IMR-90 (cell line): ENCODE measurements around the gene GPSM3. TPM values are rescaled to one million over a fixed set of nuclear protein-coding genes. Genes with fewer than 3 reads are reported as not detected.

Source experiments
- ATAC-seq: fragments of 200-7000 bp; cut with Tn5 transposase; 2 replicates; pipeline ENCODE4 v1.9.1; 2020; ENCODE audit warnings: low read depth, mild to moderate bottlenecking, moderate library complexity
- BruUV-seq: library from RNA; stranded (reverse); fragments of 400-500 nt; replicated peaks from 2 replicates; lab custom pipeline; 2021; lab: Mats Ljungman, UMichigan
- CTCF ChIA-PET: fragments of 300-600 bp; formaldehyde crosslinking; extraction: SDS; loops from one replicate; lab custom pipeline; 2021; ENCODE audit warnings: antibody characterized with exemption; lab: Yijun Ruan, JAX
- POLR2A ChIA-PET: fragments of 300-600 bp; sonication (Branson Sonifier 250); formaldehyde crosslinking; loops from one replicate; lab custom pipeline; 2022; ENCODE audit warnings: antibody characterized with exemption; ENCODE audit not compliant: unreplicated experiment; lab: Charles Lee
- DNase-seq: peaks from one replicate; pipeline ENCODE4 v3.0.0; 2013
- H2AFZ ChIP-seq: replicated peaks from 2 replicates; pipeline ENCODE3; 2013; ENCODE audit warnings: low read length, mild to moderate bottlenecking; ENCODE audit not compliant: poor library complexity
- H2AK5ac ChIP-seq: 2 replicates; pipeline ENCODE4 v1.6.1; 2013; ENCODE audit warnings: low read depth, low read length, inconsistent platforms
- H2AK9ac ChIP-seq: replicated peaks from 2 replicates; pipeline ENCODE3; 2013; ENCODE audit warnings: mild to moderate bottlenecking, low read depth, low read length, moderate library complexity; ENCODE audit not compliant: poor library complexity
- H2BK120ac ChIP-seq: 2 replicates; pipeline ENCODE4 v1.6.1; 2013; ENCODE audit warnings: low read depth, low read length, inconsistent platforms
- H2BK15ac ChIP-seq: 3 replicates; pipeline ENCODE4 v1.6.1; 2013; ENCODE audit warnings: low read depth, low read length, inconsistent platforms
- H2BK20ac ChIP-seq: 2 replicates; pipeline ENCODE4 v1.6.1; 2013; ENCODE audit warnings: low read depth, mild to moderate bottlenecking, inconsistent platforms, low read length, moderate library complexity
- H2BK5ac ChIP-seq: 2 replicates; pipeline ENCODE4 v1.6.1; 2013; ENCODE audit warnings: mild to moderate bottlenecking, low read depth, low read length, inconsistent platforms; ENCODE audit not compliant: poor library complexity, severe bottlenecking
- H3K14ac ChIP-seq: replicated peaks from 2 replicates; pipeline ENCODE4 v1.6.1; 2013; ENCODE audit warnings: low read depth, low read length, inconsistent platforms
- H3K18ac ChIP-seq: 2 replicates; pipeline ENCODE4 v1.6.1; 2013; ENCODE audit warnings: low read depth, low read length, control low read depth
- H3K23ac ChIP-seq: 2 replicates; pipeline ENCODE4 v1.6.1; 2013; ENCODE audit warnings: low read depth, low read length, inconsistent platforms
- H3K27ac ChIP-seq: 2 replicates; pipeline ENCODE4 v1.5.1; 2013; ENCODE audit warnings: mild to moderate bottlenecking, control low read depth, low read length; ENCODE audit not compliant: insufficient read depth
- H3K27me3 ChIP-seq: 2 replicates; pipeline ENCODE4 v1.6.1; 2013; ENCODE audit warnings: low read length; ENCODE audit not compliant: control insufficient read depth, insufficient read depth
- H3K36me3 ChIP-seq: 2 replicates; pipeline ENCODE4 v1.6.1; 2013; ENCODE audit warnings: low read length, mixed read lengths; ENCODE audit not compliant: control insufficient read depth, insufficient read depth
- H3K4ac ChIP-seq: 2 replicates; pipeline ENCODE4 v1.6.1; 2013; ENCODE audit warnings: low read depth, low read length, inconsistent platforms
- H3K4me1 ChIP-seq: 2 replicates; pipeline ENCODE4 v1.6.1; 2013; ENCODE audit warnings: low read length, mixed read lengths; ENCODE audit not compliant: control insufficient read depth, insufficient read depth
- H3K4me2 ChIP-seq: 2 replicates; pipeline ENCODE4 v1.6.1; 2013; ENCODE audit warnings: low read depth, mild to moderate bottlenecking, control low read depth, low read length, moderate library complexity
- H3K4me3 ChIP-seq: 2 replicates; pipeline ENCODE4 v1.5.1; 2013; ENCODE audit warnings: low read depth, mild to moderate bottlenecking, control low read depth, low read length, moderate library complexity; ENCODE audit not compliant: insufficient read depth
- H3K56ac ChIP-seq: 2 replicates; pipeline ENCODE4 v1.6.1; 2013; ENCODE audit warnings: low read length, inconsistent platforms; ENCODE audit not compliant: insufficient read depth; ENCODE audit errors: extremely low read depth
- H3K79me1 ChIP-seq, 2 experiments: 2 replicates each; pipeline ENCODE4 v1.6.1; 2013; ENCODE audit warnings: low read length in 2 of 2, inconsistent platforms in 1 of 2, low read depth in 1 of 2
- H3K9ac ChIP-seq: 2 replicates; pipeline ENCODE4 v1.6.1; 2013; ENCODE audit warnings: low read depth, low read length, control low read depth
- H3K9me1 ChIP-seq: 2 replicates; pipeline ENCODE4 v1.6.1; 2013; ENCODE audit warnings: low read length, inconsistent platforms; ENCODE audit not compliant: insufficient read depth
- H3K9me3 ChIP-seq: 2 replicates; pipeline ENCODE4 v1.6.1; 2013; ENCODE audit warnings: low read length; ENCODE audit not compliant: control insufficient read depth, insufficient read depth
- H4K20me1 ChIP-seq: 2 replicates; pipeline ENCODE4 v1.6.1; 2013; ENCODE audit warnings: low read length, inconsistent platforms; ENCODE audit not compliant: insufficient read depth
- H4K5ac ChIP-seq: 2 replicates; pipeline ENCODE4 v1.6.1; 2013; ENCODE audit warnings: mild to moderate bottlenecking, low read depth, low read length, control low read depth
- H4K8ac ChIP-seq, 2 experiments: 2 replicates each; pipeline ENCODE4 v1.6.1; 2013; ENCODE audit warnings: low read depth in 2 of 2, low read length in 2 of 2, control low read depth in 1 of 2, inconsistent platforms in 1 of 2
- H4K91ac ChIP-seq: 2 replicates; pipeline ENCODE4 v1.6.1; 2013; ENCODE audit warnings: low read depth, low read length, inconsistent platforms; ENCODE audit not compliant: insufficient read depth
- CEBPB ChIP-seq: IDR thresholded peaks from 2 replicates; pipeline ENCODE4 v1.6.1; 2012; ENCODE audit warnings: low read depth, low read length, improper control_type of control experiment
- CTCF ChIP-seq: conservative IDR thresholded peaks from 2 replicates; pipeline ENCODE4 v1.5.1; 2012; ENCODE audit warnings: mild to moderate bottlenecking, low read depth, low read length, improper control_type of control experiment
- ELK1 ChIP-seq: fragments of 150-350 bp; IDR thresholded peaks from 2 replicates; pipeline ENCODE4 v1.6.1; 2016; ENCODE audit warnings: low read depth, mild to moderate bottlenecking, low read length, moderate library complexity, borderline replicate concordance
- MAZ ChIP-seq: IDR thresholded peaks from 2 replicates; pipeline ENCODE4 v1.6.1; 2012; ENCODE audit warnings: low read depth, mild to moderate bottlenecking, low read length, improper control_type of control experiment, moderate library complexity, borderline replicate concordance
- RAD21 ChIP-seq: IDR thresholded peaks from 2 replicates; pipeline ENCODE4 v1.6.1; 2012; ENCODE audit warnings: low read length, improper control_type of control experiment
- RCOR1 ChIP-seq: IDR thresholded peaks from 2 replicates; pipeline ENCODE4 v1.6.1; 2012; ENCODE audit warnings: mild to moderate bottlenecking, low read length, improper control_type of control experiment; ENCODE audit not compliant: insufficient replicate concordance
- RFX5 ChIP-seq: IDR thresholded peaks from 2 replicates; pipeline ENCODE4 v1.8.0; 2012; ENCODE audit warnings: low read depth, mild to moderate bottlenecking, low read length, moderate library complexity
- SMC3 ChIP-seq: fragments of 150-350 bp; IDR thresholded peaks from 2 replicates; pipeline ENCODE4 v1.6.1; 2016; ENCODE audit warnings: low read depth, mild to moderate bottlenecking, antibody characterized with exemption, low read length, moderate library complexity
- WGBS, 2 experiments: methylation state at CpG; one replicate each; pipeline versions ENCODE4 v1.1.5 to v1.1.7; 2013; ENCODE audit warnings: missing lambda C conversion rate in 2 of 2; ENCODE audit not compliant: insufficient read length in 1 of 2; ENCODE audit errors: extremely low coverage in 2 of 2; 5-methylcytosine and 5-hydroxymethylcytosine counted together
- dilution Hi-C: fragments of 300-500 bp; cut with HindIII; formaldehyde crosslinking; loops from one replicate; pipeline ENCODE4 v1.14.3; 2018; ENCODE audit warnings: low sequenced_read_pairs; ENCODE audit not compliant: unreplicated experiment
- in situ Hi-C: fragments of 300-500 bp; cut with MboI; formaldehyde crosslinking; loops from 3 replicates; pipeline ENCODE4 v1.14.3; 2019; ENCODE audit warnings: low sequenced_read_pairs, inconsistent platforms, mixed read lengths
- intact Hi-C: fragments of 100-400 bp; cut with micrococcal nuclease; formaldehyde crosslinking; loops from 2 replicates; pipeline ENCODE4 v1.10.0; 2022
- polyA plus RNA-seq, 3 experiments: library from polyadenylated mRNA; depleted of rRNA; stranded (reverse); fragments of >200 nt; gene quantifications; 2 replicates each; pipeline ENCODE4 v1.2.3, GENCODE V29; 2012; ENCODE audit warnings: low replicate concordance in 1 of 3
- total RNA-seq: library from RNA; depleted of rRNA; stranded (reverse); fragments of >200 nt; gene quantifications from 2 replicates; pipeline ENCODE4 v1.2.3, GENCODE V29; 2012

GPSM3 gene
- total and polyA plus RNA-seq, 2 of the 4 experiments (the other 2 are of a cell fraction), result 3.0 to 9.8 TPM

- dilution Hi-C loops, result no loop called here
- Histone ChIP-seq H2BK20ac (peak overlapping the region; percentile 58), H2AFZ (no peak overlapping the region), H4K20me1 (no peaks in the 10 kb centered on the region), H2AK5ac (peak overlapping the region; percentile 100), H3K4me3 (no peak overlapping the region), H3K4me2 (peak overlapping the region; percentile 89; the same call in 1 of the 2 replicates), H3K27ac (peak overlapping the region; percentile 99), H2BK15ac (peak overlapping the region; percentile 85; the same call in 1 of the 3 replicates), H2BK120ac (peak overlapping the region; percentile 69), H2AK9ac (peak overlapping the region; percentile 100), H3K9me3 (no peaks in the 10 kb centered on the region), H3K23ac (no peak overlapping the region), H3K9ac (peak overlapping the region; percentile 93; the same call in 1 of the 2 replicates), H3K56ac (peak overlapping the region; percentile 92; the same call in 1 of the 2 replicates), H3K9me1 (peaks cover 18% of the 10 kb centered on the region), H3K27me3 (no peaks in the 10 kb centered on the region), H4K5ac (peak overlapping the region; percentile 27), H3K79me1 (peaks cover 21 to 64% of the 10 kb centered on the region in 2 experiments; a peak in 3 of 4 replicates), H3K4ac (peak overlapping the region; percentile 89), H3K36me3 (peaks cover 18% of the 10 kb centered on the region), H4K91ac (peak overlapping the region; percentile 47), H4K8ac (peak overlapping the region; percentile 92 to 97), H3K18ac (peak overlapping the region; percentile 93; the same call in 1 of the 2 replicates), H3K4me1 (peaks cover 12% of the 10 kb centered on the region), H3K14ac (peak overlapping the region; percentile 53; the same call in 1 of the 2 replicates), H2BK5ac (peak overlapping the region; percentile 75)
- TF ChIP-seq RAD21 (no peak), CTCF (no peak), RCOR1 (no peak), RFX5 (no peak), SMC3 (no peak), MAZ (no peak), CEBPB (no peak), ELK1 (no peak)
- WGBS, 2 experiments, result 100% methylated on average over 1 of the region's 8 CpGs; no CpG with 5 or more reads in 1 of the 2 experiments
- ChIA-PET CTCF (no interaction called here), POLR2A (interaction anchor here (0.8 kb wide), 1 partner anchor 14 kb away, joined by 3 read pairs; no protein-coding TSS in a partner anchor)
- intact Hi-C loops, result no loop called here
- in situ Hi-C loops, result loop anchor here (5.0 to 25.0 kb wide), 2 partner anchors 74 to 771 kb away; partner anchors contain the start of genes BRD2 and HLA-DMA
- no peak for DNase-seq
- BruUV-seq, result no TSS peak
- ATAC-seq, result no peak
These were observed 1.3 kb downstream of the GPSM3 start for GRCh38 chr6:32190911-32191677.
